ENCODE data around the gene FBXO44. TPM values are rescaled to one million over a fixed set of nuclear protein-coding genes. Genes with fewer than 3 reads are reported as not detected.

Gene FBXO44
- total and polyA plus RNA-seq, 4 donors: 10.4 to 40.6 (median 21.1) TPM

- Histone ChIP-seq H3K27ac (ENCODE audit: low read depth in 1 of 2, low read length in 2 of 2) (no peak overlapping the region), H3K4me3 (ENCODE audit: low read length in 2 of 2) (no peak overlapping the region), H3K27me3 (ENCODE audit: control insufficient read depth in 1 of 2, insufficient read depth in 2 of 2, low read length in 1 of 2) (no peaks in the 10 kb centered on the region), H3K4me1 (ENCODE audit: control insufficient read depth in 1 of 2, insufficient read depth in 2 of 2, low read length in 2 of 2) (no peaks in the 10 kb centered on the region), H3K36me3 (ENCODE audit: control insufficient read depth in 1 of 2, insufficient read depth in 2 of 2, low read length in 1 of 2) (no peaks in the 10 kb centered on the region), H3K9me3 (ENCODE audit: control insufficient read depth, low read length) (no peaks in the 10 kb centered on the region)
- intact Hi-C loops (cut with DNase I): loop anchor here (2.0 to 5.0 kb wide), 3 partner anchors 401 to 606 kb away; no protein-coding TSS in a partner anchor
- no peak for ATAC-seq (ENCODE audit: low FRiP score)
- WGBS, 2 donors: 50 to 52% methylated on average over 5 of the region's 5 CpGs
- DNase-seq: no peak
Measured at GRCh38 chr1:11643782-11644181, 10.9 kb upstream of the FBXO44 start.

GRCh38 chr1:11645270-11645669 is 9.4 kb upstream of the FBXO44 start:
- Histone ChIP-seq H3K36me3 (ENCODE audit: control insufficient read depth in 1 of 2, insufficient read depth in 2 of 2, low read length in 1 of 2) (no peaks in the 10 kb centered on the region), H3K9me3 (ENCODE audit: control insufficient read depth, low read length) (no peaks in the 10 kb centered on the region), H3K27me3 (ENCODE audit: control insufficient read depth in 1 of 2, insufficient read depth in 2 of 2, low read length in 1 of 2) (no peaks in the 10 kb centered on the region), H3K27ac (ENCODE audit: low read depth in 1 of 2, low read length in 2 of 2) (no peak overlapping the region), H3K4me3 (ENCODE audit: low read length in 2 of 2) (no peak overlapping the region), H3K4me1 (ENCODE audit: control insufficient read depth in 1 of 2, insufficient read depth in 2 of 2, low read length in 2 of 2) (no peaks in the 10 kb centered on the region)
- intact Hi-C loops (cut with DNase I): loop anchor here in 1 of 2 donors (5.0 kb wide), 1 partner anchor 608 kb away; no protein-coding TSS in a partner anchor
- DNase-seq: no peak
- ATAC-seq (ENCODE audit: low FRiP score): no peak
- WGBS, 2 donors: 87 to 91% methylated on average over 5 of the region's 5 CpGs

- Histone ChIP-seq H3K4me1 (ENCODE audit: control insufficient read depth in 1 of 2, insufficient read depth in 2 of 2, low read length in 2 of 2) (no peaks in the 10 kb centered on the region), H3K27ac (ENCODE audit: low read depth in 1 of 2, low read length in 2 of 2) (no peak overlapping the region), H3K9me3 (ENCODE audit: control insufficient read depth, low read length) (no peaks in the 10 kb centered on the region), H3K27me3 (ENCODE audit: control insufficient read depth in 1 of 2, insufficient read depth in 2 of 2, low read length in 1 of 2) (no peaks in the 10 kb centered on the region), H3K4me3 (ENCODE audit: low read length in 2 of 2) (no peak overlapping the region), H3K36me3 (ENCODE audit: control insufficient read depth in 1 of 2, insufficient read depth in 2 of 2, low read length in 1 of 2) (no peaks in the 10 kb centered on the region)
- intact Hi-C loops (cut with DNase I): loop anchor here in 1 of 2 donors (5.0 kb wide), 1 partner anchor 608 kb away; no protein-coding TSS in a partner anchor
- 28% methylated on average over 8 of the region's 8 CpGs for WGBS, 2 donors
- ATAC-seq (ENCODE audit: low FRiP score) (peak; percentile 71), DNase-seq (peak; percentile 85 to 93)
Measured at GRCh38 chr1:11645670-11646265, 8.9 kb upstream of the FBXO44 start.

- Histone ChIP-seq H3K36me3 (ENCODE audit: control insufficient read depth in 1 of 2, insufficient read depth in 2 of 2, low read length in 1 of 2) (no peaks in the 10 kb centered on the region), H3K4me1 (ENCODE audit: control insufficient read depth in 1 of 2, insufficient read depth in 2 of 2, low read length in 2 of 2) (no peaks in the 10 kb centered on the region), H3K27ac (ENCODE audit: low read depth in 1 of 2, low read length in 2 of 2) (no peak overlapping the region), H3K4me3 (ENCODE audit: low read length in 2 of 2) (no peak overlapping the region), H3K27me3 (ENCODE audit: control insufficient read depth in 1 of 2, insufficient read depth in 2 of 2, low read length in 1 of 2) (no peaks in the 10 kb centered on the region), H3K9me3 (ENCODE audit: control insufficient read depth, low read length) (no peaks in the 10 kb centered on the region)
- DNase-seq: no peak
- intact Hi-C loops (cut with DNase I): loop anchor here in 1 of 2 donors (5.0 kb wide), 1 partner anchor 609 kb away; no protein-coding TSS in a partner anchor
- 90 to 92% methylated on average over 9 of the region's 9 CpGs for WGBS, 2 donors
- ATAC-seq (ENCODE audit: low FRiP score): no peak
Measured at GRCh38 chr1:11646317-11646716, 8.4 kb upstream of the FBXO44 start.

GRCh38 chr1:11647333-11647732 is 7.3 kb upstream of the FBXO44 start:
- intact Hi-C loops (cut with DNase I): loop anchor here in 1 of 2 donors (5.0 kb wide), 1 partner anchor 610 kb away; no protein-coding TSS in a partner anchor
- H3K4me1 ChIP-seq (ENCODE audit: control insufficient read depth in 1 of 2, insufficient read depth in 2 of 2, low read length in 2 of 2): no peaks in the 10 kb centered on the region
- H3K27me3 ChIP-seq (ENCODE audit: control insufficient read depth in 1 of 2, insufficient read depth in 2 of 2, low read length in 1 of 2): no peaks in the 10 kb centered on the region
- no peak for DNase-seq
- no peaks in the 10 kb centered on the region for H3K9me3 ChIP-seq (ENCODE audit: control insufficient read depth, low read length)
- WGBS, 2 donors: 90 to 91% methylated on average over 7 of the region's 7 CpGs
- no peak overlapping the region for H3K4me3 ChIP-seq (ENCODE audit: low read length in 2 of 2)
- H3K27ac ChIP-seq (ENCODE audit: low read depth in 1 of 2, low read length in 2 of 2): no peak overlapping the region
- no peaks in the 10 kb centered on the region for H3K36me3 ChIP-seq (ENCODE audit: control insufficient read depth in 1 of 2, insufficient read depth in 2 of 2, low read length in 1 of 2)
- no peak for ATAC-seq (ENCODE audit: low FRiP score)

GRCh38 chr1:11648039-11648438 is 6.6 kb upstream of the FBXO44 start:
- intact Hi-C loops (cut with DNase I): loop anchor here in 1 of 2 donors (5.0 kb wide), 1 partner anchor 611 kb away; no protein-coding TSS in a partner anchor
- ATAC-seq (ENCODE audit: low FRiP score): no peak

GRCh38 chr1:11648732-11649158 is 5.9 kb upstream of the FBXO44 start:
- Histone ChIP-seq H3K4me1 (ENCODE audit: control insufficient read depth in 1 of 2, insufficient read depth in 2 of 2, low read length in 2 of 2) (no peaks in the 10 kb centered on the region), H3K27me3 (ENCODE audit: control insufficient read depth in 1 of 2, insufficient read depth in 2 of 2, low read length in 1 of 2) (no peaks in the 10 kb centered on the region), H3K4me3 (ENCODE audit: low read length in 2 of 2) (no peak overlapping the region), H3K27ac (ENCODE audit: low read depth in 1 of 2, low read length in 2 of 2) (no peak overlapping the region), H3K9me3 (ENCODE audit: control insufficient read depth, low read length) (no peaks in the 10 kb centered on the region), H3K36me3 (ENCODE audit: control insufficient read depth in 1 of 2, insufficient read depth in 2 of 2, low read length in 1 of 2) (no peaks in the 10 kb centered on the region)
- 9 to 12% methylated on average over 22 to 30 of the region's 30 CpGs for whole genome bisulfite sequencing, 2 donors
- intact Hi-C loops (cut with DNase I): loop anchor here in 1 of 2 donors (5.0 kb wide), 1 partner anchor 611 kb away; no protein-coding TSS in a partner anchor
- DNase-seq (no peak), ATAC-seq (ENCODE audit: low FRiP score) (no peak)

More at GRCh38 chr1:11648039-11648438, 6.6 kb upstream of the FBXO44 start:
- Histone ChIP-seq H3K9me3 (ENCODE audit: control insufficient read depth, low read length) (no peaks in the 10 kb centered on the region), H3K4me1 (ENCODE audit: control insufficient read depth in 1 of 2, insufficient read depth in 2 of 2, low read length in 2 of 2) (no peaks in the 10 kb centered on the region), H3K4me3 (ENCODE audit: low read length in 2 of 2) (no peak overlapping the region), H3K27me3 (ENCODE audit: control insufficient read depth in 1 of 2, insufficient read depth in 2 of 2, low read length in 1 of 2) (no peaks in the 10 kb centered on the region), H3K36me3 (ENCODE audit: control insufficient read depth in 1 of 2, insufficient read depth in 2 of 2, low read length in 1 of 2) (no peaks in the 10 kb centered on the region), H3K27ac (ENCODE audit: low read depth in 1 of 2, low read length in 2 of 2) (no peak overlapping the region)
- DNase-seq: no peak
- WGBS, 2 donors: 45 to 52% methylated on average over 6 of the region's 6 CpGs

- Histone ChIP-seq H3K9me3 (ENCODE audit: control insufficient read depth, low read length) (no peaks in the 10 kb centered on the region), H3K4me3 (ENCODE audit: low read length in 2 of 2) (no peak overlapping the region), H3K4me1 (ENCODE audit: control insufficient read depth in 1 of 2, insufficient read depth in 2 of 2, low read length in 2 of 2) (no peaks in the 10 kb centered on the region), H3K27ac (ENCODE audit: low read depth in 1 of 2, low read length in 2 of 2) (no peak overlapping the region), H3K27me3 (ENCODE audit: control insufficient read depth in 1 of 2, insufficient read depth in 2 of 2, low read length in 1 of 2) (no peaks in the 10 kb centered on the region), H3K36me3 (ENCODE audit: control insufficient read depth in 1 of 2, insufficient read depth in 2 of 2, low read length in 1 of 2) (no peaks in the 10 kb centered on the region)
- DNase-seq (no peak), ATAC-seq (ENCODE audit: low FRiP score) (no peak)
- intact Hi-C loops (cut with DNase I): loop anchor here in 1 of 2 donors (5.0 kb wide), 1 partner anchor 612 kb away; no protein-coding TSS in a partner anchor
- 6 to 10% methylated on average over 9 of the region's 9 CpGs for WGBS, 2 donors
Measured at GRCh38 chr1:11649237-11649623, 5.4 kb upstream of the FBXO44 start.

All from aorta (tissue), 5 donors.